Fibroblast of mammary gland (primary cell): ENCODE measurements around the gene MARK3.

Experiments used
- DNase-seq: peaks from one replicate; pipeline ENCODE4 v3.0.0-alpha.2; 2010; ENCODE audit warnings: low read depth
- H3K4me3 ChIP-seq: 2 replicates; pipeline ENCODE4 v1.5.1; 2011; ENCODE audit warnings: low read depth, mild to moderate bottlenecking, low read length, moderate library complexity; ENCODE audit not compliant: control insufficient read depth
- CTCF ChIP-seq: conservative IDR thresholded peaks from 2 replicates; pipeline ENCODE4 v1.5.1; 2011; ENCODE audit warnings: low read depth, low read length, inconsistent platforms; ENCODE audit not compliant: control insufficient read depth, insufficient read depth

Gene MARK3

GRCh38 chr14:103535891-103536565 lies 150.8 kb downstream of the MARK3 start:
- no peak for TF ChIP-seq CTCF
- DNase-seq: no peak
- H3K4me3 ChIP-seq: no peak overlapping the region

GRCh38 chr14:103536693-103537092 lies 151.5 kb downstream of the MARK3 start:
- no peak for DNase-seq
- H3K4me3 ChIP-seq: no peak overlapping the region
- TF ChIP-seq CTCF: no peak

GRCh38 chr14:103537175-103537990 lies 152.2 kb downstream of the MARK3 start:
- TF ChIP-seq CTCF: no peak
- DNase-seq: peak; percentile 74
- H3K4me3 ChIP-seq: no peak overlapping the region

GRCh38 chr14:103538291-103539055 lies 153.3 kb downstream of the MARK3 start:
- H3K4me3 ChIP-seq: no peak overlapping the region
- TF ChIP-seq CTCF: no peak
- DNase-seq: no peak

- TF ChIP-seq CTCF: no peak
- no peak for DNase-seq
- no peak overlapping the region for H3K4me3 ChIP-seq
Measured at GRCh38 chr14:103539056-103539825, 154.0 kb downstream of the MARK3 start.
